GM21528 (cell line): ENCODE results near the gene NLE1.
"Not testable (repeated sequence)": the region's sequence is repeated elsewhere in the genome, so short reads cannot be mapped to it uniquely, and the experiment has no call there.

Source experiments
- ATAC-seq: cut with Tn5 transposase; IDR thresholded peaks from one replicate; pipeline ENCODE4 v1.9.1; 2021; ENCODE audit warnings: mild to moderate bottlenecking, moderate library complexity; ENCODE audit not compliant: unreplicated experiment, low FRiP score

Gene NLE1

DNA sequence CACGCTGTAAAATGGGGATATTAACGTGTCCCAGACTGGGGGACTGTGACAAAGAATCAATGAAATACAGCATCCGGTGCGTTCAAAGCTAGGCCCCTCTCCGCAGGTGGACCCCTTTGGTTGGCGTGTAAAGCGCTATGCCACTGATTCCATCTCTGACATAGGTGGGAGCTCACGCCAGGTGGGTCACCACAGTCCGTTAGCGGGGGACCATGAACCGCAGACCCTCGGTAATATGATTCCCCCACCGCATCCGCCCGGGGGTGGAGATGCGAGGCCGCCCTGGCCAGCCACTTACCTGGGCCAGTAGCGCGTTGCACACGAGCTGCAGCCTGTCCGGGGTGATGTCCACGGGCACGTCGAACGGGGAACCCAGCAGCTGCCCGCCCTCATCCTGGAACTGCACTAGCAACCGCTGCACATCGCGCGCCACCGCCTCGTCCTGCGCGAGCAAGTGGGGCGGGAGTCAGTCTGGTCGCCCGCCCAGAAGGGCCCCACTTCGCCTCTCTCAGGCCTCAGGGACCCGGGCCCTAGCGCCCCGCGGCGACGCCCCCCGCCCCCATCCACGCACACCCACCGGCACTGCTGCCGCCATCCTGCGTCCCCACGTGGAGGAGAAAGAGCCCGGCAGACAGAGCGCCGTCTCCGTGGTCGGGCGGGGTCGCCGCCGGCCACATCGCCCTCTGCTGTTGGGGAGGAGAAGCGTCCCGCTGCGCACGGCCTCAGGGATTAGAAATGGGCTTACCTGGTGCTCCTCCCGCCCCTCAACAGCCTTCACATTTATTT lies at the start of gene NLE1:
Gene NLE1 (minus strand): TSS at position 623 of the 786 bp plus-strand sequence. CDS start 28 bp downstream, at position 595.
- peak; percentile 65 for ATAC-seq

DNA sequence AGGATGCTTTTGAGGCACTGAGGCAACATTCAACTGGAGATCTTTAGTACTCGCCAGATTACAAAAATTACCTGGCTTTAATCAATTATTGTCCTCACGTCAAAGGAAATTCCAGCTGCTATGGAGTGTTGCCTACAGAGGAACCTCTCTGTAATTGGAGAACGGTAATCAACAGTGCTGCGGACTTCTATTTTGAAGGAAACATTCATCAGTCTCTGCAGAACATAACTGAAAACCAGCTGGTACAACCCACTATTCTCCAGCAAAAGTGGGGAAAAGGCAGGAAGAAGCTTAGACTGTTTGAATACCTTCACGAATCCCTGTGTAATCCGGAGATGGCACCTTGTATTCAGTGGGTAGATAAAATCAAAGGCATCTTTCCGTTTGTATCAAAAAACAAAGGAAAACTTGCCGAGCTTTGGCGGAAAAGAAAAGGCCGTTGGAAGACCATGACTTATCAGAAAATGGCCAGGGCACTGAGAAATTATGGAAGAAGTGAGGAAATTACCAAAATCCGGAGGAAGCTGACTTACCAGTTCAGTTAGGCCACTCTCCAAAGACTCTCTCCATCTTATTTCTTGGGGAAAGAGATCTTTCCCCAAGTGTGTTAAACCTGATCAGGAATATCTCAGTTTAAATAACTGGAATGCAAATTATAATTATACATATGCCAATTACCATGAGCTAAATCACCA lies 49.0 kb upstream of the NLE1 start:
- no peak for ATAC-seq

DNA sequence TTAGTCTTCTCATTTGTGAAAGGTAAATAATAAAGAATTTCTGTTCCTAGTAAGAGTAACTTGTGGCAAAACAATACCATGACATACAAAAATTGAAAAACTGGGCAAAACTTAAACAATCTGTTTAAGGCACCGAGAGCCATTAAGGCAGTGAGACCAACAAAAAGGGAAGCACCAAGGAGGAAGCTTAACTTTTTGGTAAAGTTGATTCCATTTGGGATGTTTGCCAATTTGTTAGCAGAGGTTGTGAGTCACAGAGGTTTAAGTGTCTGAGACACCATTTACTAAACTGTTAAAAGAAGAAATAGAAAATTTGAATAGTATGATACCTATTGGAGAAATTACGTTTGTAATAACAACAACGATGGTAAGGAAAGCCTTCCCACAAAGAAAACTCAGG lies 47.2 kb upstream of the NLE1 start:
- no peak for ATAC-seq

DNA sequence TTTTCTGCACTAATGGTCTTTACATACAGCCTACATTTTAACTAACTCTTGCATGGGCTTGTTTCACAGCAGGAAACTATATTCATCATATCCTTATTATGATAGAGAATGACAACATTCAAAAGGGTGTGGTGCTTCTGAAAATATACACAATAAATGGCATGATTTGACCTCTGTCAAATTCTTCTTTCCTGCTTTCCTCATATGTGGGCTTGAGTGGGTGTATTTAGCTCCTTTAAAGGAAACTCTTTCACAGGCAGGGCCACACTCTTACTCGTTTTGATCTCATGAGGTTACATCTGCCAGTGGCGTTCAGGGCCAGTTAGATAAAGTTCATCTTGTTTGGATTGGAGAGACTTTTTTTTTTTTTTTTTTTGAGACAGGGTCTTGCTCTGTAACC lies 46.0 kb upstream of the NLE1 start:
- ATAC-seq: no peak

DNA sequence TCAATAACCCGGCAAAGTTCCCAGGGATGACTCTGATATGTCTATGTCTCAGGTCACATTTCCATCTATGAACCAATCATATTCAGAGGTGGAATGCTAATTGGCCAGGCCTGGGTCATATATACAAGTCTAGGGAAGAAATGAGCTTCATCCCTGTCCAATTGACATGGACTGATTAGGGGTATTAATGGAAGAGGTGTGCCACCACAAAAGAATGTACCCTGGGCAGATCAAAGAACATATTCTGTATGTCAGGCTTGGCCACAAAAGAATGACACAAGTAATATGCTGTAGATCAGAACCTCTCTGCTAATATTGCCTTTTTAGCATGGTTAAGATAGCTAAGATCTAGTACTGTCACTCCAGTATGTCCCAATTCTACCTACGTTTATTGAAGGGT lies 45.4 kb upstream of the NLE1 start:
- no peak for ATAC-seq

DNA sequence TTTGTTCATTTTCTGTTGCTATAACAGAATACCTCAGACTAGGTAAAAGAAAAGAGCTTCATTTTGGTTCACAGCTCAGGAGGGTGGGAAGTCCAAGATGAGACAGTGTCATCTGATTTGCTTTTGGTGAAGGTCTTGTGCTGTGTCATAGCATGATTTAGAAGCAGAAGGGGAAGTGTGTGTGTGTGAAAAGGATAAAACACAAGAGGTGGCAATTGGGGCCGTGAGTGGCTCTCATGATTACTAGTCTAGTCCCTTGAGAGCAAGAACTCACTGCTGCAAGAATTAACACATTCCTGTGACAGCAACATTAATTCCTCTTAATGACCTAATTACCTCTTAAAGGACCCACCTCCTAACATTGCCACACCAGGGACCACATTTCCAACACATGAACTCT lies 43.7 kb upstream of the NLE1 start:
- ATAC-seq: no peak

DNA sequence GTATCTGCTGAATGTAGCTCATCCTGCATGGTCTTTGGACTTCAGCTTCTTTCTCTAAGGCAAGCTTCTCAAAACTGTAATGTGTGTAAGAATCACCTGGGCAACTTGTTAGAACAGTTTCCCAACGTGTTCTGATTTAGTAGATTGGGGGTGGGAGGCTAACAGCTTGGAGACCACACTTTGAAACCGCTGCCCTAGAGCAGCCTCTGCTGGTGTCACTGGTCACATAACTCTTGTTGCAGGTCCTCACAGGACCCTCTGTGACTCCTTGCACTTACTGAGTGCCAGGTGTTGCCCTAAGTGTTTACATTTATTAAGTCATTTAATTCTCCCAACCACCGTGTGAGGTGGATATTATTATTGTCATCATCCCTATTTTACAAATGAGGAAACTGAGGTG lies 42.2 kb upstream of the NLE1 start:
- ATAC-seq: no peak

DNA sequence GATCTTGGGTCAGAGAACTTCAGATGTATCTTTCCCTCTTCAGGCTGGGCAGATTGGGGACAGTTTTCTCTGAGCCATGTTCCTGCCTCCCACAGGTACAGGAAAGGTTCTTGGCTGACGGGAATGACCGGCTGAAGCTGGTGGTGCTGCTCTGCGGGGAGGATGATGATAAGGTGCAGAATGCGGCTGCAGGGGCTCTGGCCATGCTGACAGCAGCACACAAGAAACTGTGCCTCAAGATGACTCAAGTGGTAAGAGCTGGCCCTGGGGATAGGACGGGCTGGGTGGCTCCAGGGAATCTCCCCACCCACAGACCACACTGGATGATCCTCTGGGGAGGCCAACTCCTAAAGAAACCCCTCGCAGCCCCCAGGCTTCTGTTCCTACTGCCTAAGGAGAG lies 41.2 kb upstream of the NLE1 start:
- no peak for ATAC-seq

DNA sequence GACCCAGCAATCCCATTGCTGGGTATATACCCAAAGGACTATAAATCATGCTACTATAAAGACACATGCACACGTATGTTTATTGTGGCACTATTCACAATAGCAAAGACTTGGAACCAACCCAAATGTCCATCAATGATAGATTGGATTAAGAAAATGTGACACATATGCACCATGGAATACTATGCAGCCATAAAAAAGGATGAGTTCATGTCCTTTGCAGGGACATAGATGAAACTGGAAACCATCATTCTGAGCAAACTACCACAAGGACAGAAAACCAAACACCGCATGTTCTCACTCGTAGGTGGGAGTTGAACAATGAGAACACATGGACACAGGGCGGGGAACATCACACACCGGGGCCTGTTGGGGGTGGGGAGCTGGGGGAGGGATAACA lies 37.3 kb upstream of the NLE1 start:
- ATAC-seq: not testable (repeated sequence)

DNA sequence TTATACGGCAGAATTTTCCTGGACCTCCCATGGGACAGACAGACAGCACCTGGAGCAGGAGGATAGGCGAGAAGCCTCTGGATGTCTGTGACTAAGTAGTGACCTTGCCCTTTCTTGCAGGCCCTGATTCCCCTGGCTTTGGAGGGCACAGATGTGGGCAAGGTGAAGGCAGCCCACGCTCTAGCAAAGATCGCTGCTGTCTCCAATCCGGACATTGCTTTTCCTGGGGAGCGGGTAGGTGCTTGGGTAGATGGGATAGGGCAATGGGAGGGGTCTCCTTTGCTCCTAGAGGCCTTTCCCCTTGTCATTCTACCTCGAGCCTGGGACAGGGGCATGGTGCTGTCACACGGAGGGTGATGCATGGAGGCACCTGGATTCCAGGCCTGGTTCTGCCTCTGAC lies 34.8 kb upstream of the NLE1 start:
- ATAC-seq: no peak

DNA sequence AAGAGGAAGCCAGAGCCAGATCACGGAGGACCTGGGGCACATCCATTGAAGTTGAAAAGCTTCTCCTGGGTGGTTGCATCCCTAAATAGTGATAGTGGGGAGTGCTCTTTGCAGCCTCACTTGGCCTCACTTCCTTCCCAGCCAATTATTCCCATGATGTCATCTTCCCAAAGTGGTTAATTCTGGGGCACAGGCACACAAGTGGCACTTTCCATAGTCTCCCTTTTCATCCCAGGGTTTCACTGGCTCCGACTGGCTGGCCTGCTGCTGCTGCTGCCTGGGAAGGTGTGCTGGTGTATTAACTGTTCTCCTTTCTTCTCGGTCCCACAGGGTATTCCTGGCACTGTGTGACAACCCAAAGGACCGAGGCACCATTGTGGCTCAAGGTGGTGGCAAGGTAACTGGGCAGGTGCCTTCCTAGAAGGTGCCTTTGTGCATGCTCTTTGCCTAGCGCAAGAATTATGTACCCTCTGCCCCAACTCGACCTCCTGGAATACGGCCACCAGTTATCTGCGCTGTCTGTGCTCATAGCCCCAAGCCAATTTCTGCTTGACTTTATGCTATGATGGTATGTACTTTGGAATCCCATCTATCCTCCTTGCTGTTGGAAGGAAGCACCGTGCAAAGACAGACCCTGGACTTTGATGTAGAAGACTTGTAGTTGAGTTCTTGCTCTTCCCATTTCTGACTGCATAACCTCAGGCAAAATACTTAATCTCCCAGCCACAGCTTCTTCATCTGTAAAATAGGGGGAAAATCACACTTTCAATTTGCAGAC lies 33.7 kb upstream of the NLE1 start:
- no peak for ATAC-seq

DNA sequence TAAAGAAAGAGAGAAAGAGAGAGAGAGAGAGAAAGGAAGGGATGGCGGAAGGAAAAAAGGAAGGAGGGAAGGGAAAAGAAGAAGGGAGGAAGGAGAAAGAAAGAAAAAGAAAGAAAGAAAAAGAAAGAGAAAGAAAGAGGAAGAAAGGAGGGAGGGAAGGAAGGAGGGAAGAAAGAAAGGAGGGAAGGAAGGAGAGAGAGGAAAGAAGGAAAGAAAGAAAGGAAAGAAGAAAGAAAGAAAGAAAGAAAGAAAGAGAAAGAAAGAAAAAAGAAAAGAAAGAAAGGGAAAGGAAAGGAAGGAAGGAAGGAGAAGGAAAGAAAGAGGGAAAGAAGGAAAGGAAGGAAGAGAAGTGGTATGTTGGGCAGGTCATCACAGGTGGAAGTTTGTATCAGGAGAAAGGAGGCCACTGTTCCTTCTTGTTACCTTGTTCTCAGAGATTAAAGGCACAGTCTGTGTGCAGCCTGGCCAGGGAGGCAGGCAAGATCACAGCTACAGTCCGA lies 32.8 kb upstream of the NLE1 start:
- no peak for ATAC-seq

DNA sequence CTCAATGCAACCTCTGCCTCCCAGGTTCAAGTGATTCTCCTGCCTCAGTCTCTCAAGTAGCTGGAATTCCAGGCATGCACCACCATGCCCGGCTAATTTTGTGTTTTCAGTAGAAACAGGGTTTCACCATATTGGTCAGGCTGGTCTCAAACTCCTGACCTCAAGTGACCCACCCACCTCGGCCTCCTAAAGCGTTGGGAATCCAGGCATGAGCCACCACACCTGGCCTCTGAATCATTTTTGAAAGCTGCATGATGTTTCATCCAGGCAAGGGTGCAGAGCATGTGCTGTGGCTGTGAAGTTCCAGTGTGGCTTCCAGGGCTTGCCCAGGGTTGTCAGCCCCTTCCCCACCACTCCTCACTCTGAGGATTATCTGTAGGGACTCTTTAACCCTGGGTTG lies 30.2 kb upstream of the NLE1 start:
- ATAC-seq: not testable (repeated sequence)

DNA sequence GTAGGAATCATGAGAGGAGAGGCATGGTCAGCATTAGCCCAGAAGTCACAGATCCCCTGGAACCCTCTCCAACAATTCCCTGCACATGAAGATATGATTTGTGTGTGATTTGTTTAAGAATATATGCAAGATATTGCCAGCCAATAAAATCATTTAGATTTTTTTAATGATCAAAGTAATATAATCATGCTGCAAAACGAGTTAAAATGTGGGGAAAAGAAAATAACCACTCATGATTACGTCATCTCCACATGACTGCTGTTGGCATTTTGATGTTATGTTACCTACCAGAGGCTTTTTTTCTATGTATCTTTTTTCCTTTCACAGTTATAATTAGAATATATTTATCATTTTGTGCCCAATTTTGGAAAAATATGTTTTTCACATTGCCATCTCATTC lies 29.7 kb upstream of the NLE1 start:
- ATAC-seq: no peak

DNA sequence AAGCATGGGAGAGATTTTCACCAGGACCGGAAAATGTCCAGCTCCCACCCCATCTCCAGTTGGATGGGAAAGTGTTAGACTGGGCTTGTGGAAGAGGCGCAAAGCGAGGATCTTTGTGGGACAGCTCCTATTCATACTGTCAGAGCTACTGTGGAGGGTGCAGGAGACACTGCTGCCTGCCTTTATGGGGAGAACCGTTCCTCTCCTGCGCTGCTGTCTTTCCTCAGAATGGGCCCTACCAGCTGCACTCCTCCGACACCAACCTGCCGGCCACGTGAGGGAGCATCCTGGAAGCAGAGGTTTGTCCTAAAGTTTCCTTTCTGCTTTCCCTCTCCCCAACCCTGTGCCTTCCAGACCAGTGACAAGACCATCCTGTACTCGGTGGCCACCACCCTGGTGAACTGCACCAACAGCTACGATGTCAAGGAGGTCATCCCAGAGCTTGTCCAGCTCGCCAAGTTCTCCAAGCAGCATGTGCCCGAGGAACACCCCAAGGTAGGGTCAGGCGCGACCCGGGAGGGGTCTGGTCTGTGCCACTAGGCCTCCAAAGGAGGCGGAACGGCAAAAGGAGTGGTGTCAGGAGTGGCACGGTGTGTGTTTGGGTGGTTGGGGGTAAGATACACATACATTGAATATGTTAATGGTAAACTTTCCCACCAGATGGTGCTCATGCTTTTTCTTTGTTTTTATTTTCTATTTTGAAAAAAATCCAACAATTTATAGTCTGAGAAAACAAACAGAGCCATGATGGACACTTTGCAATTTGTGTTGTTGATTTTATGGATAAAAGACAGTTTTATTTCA lies 29.1 kb upstream of the NLE1 start:
- no peak for ATAC-seq

DNA sequence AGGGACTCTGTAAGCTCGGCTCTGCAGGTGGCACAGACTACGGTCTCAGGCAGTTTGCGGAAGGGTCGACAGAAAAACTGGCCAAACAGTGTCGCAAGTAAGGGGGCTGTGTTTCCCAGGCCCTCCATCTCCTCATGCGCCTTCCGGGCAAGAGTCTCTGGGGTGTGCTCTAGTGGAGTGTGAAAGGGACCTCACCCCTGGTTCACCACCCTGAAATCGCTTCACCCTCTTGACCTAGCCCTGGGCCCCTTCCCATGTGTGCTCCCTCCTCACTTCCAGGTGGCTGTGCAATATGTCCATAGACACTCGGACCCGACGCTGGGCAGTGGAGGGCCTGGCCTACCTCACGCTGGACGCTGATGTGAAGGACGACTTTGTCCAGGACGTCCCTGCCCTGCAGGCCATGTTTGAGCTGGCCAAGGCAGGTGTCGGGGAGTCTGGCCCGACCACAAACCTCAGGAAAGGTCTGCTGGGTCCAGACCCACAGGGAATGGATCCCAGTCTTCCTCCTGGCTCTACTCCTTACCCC lies 27.8 kb upstream of the NLE1 start:
- no peak for ATAC-seq

DNA sequence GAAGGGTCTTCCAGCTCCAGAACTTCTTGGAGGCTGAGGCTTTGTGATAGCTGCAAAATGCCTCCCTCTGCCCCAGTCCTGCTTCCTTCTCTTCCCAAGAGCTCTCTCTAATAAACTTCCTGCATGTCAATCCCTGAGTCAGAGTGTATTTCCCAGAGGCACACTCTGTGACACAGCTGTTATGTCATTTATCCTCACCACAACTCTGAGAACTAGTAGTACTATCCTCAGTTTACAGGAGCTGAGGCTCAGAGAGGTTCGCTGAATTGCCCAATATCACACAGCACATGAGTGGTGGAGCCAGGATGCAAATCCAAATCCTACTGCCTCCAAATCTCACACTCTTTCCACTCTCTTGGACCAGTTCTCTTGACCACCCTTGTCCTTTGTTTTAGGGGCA lies 25.6 kb upstream of the NLE1 start:
- ATAC-seq: no peak

DNA sequence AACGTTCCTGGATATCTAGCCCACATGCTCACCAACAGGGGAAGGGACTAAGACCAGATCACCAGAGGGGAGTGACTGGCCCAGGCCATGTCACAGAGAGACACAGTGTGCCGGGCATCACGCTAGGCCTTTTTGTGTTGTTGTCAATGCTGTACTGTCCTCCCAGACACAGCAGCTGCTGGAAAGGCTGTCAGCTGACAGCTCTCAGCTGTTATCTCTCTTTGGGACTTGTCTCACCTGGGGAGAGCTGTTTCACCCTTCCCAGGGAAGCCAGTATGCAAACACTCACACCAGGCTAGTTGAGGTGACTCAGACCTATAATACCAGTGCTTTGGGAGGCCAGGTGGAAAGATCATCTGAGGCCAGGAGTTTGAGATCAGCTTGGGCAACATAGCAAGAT lies 24.9 kb upstream of the NLE1 start:
- no peak for ATAC-seq

DNA sequence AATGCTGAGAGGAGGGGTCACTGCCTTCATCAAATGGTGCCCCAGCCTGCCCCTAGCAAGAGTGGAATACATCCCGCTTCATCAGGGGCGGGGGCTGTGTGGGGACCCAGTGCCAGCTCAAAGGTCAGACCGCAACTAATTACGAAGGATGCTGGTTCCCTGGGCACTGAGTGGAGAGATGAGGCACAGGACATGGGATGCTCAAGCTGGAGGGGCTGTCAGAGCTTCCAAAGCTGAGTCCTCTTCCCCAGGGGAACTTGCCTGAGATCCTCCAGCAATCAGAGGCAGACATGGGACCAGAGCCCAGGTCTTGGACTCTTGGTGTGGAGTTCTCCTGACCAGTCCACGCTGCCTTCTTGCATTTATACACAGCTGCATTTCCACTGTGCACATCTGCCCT lies 24.4 kb upstream of the NLE1 start:
- no peak for ATAC-seq

DNA sequence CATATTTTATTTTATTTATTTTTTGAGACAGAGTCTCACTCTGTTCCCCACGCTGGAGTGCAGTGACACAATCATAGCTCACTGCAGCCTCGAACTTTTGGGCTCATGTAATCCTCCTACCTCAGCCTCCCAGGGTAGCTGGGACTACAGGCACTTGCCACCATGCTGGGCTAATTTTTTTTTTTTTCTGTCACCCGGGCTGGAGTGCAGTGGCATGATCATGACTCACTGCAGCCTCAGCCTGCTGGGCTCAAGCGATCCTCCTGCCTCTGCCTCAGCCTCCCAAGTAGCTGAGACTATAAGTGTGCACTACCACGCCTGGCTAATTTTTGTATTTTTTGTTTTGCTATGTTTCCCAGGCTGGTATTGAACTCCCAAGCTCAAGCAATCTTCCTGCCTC lies 22.6 kb upstream of the NLE1 start:
- no peak for ATAC-seq
